ENCODE data around the gene GATAD2B. TPM values are rescaled to one million over a fixed set of nuclear protein-coding genes. Genes with fewer than 3 reads are reported as not detected.

GATAD2B gene
- total and polyA plus RNA-seq, 10 donors, result 3.7 to 68.1 (median 47.6) TPM

DNA sequence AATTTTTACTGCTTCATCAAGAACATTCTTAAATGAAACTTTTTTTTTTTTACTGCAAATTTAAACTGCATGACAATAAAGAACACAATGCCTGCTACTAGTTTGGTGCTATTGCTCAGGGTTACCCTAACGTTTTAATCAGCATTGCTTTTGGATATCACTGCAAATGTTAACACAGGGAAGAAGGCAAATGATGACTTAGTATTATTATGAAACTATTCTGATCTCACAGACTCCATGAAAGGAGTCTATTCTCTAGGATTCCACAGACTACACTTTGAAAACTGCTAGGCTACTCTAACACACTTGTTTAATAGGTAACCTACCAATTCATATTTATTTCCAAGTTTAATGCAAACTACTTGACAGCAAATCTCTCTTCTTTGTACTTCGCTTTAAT is 49.8 kb downstream of the GATAD2B start:
- no peak for DNase-seq
- no peaks in the 10 kb centered on the region for H3K27me3 ChIP-seq (replicated peaks in 1 of 7)
- H3K4me3 ChIP-seq, result no peak overlapping the region
- H3K27ac ChIP-seq, result peak overlapping the region in 2 of 8 donors; percentile 3 to 12
- intact Hi-C loops (cut with DNase I; ENCODE audit: low total_unique reads), result no loop called here
- H3K4me1 ChIP-seq, result peaks cover 0 to 96% (median 9%) of the 10 kb centered on the region in 6 donors
- TF ChIP-seq POLR2AphosphoS5 (IDR thresholded peaks at IDR 0.05) (no peak), POLR2A (IDR thresholded peaks at IDR 0.05) (no peak)
- TF ChIP-seq, protein P1, sequence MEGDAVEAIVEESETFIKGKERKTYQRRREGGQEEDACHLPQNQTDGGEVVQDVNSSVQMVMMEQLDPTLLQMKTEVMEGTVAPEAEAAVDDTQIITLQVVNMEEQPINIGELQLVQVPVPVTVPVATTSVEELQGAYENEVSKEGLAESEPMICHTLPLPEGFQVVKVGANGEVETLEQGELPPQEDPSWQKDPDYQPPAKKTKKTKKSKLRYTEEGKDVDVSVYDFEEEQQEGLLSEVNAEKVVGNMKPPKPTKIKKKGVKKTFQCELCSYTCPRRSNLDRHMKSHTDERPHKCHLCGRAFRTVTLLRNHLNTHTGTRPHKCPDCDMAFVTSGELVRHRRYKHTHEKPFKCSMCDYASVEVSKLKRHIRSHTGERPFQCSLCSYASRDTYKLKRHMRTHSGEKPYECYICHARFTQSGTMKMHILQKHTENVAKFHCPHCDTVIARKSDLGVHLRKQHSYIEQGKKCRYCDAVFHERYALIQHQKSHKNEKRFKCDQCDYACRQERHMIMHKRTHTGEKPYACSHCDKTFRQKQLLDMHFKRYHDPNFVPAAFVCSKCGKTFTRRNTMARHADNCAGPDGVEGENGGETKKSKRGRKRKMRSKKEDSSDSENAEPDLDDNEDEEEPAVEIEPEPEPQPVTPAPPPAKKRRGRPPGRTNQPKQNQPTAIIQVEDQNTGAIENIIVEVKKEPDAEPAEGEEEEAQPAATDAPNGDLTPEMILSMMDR (IDR thresholded peaks at IDR 0.05 in 8 of 11, conservative IDR thresholded peaks at IDR 0.05 in 3 of 11), result no peak
- H3K36me3 ChIP-seq, result peaks cover 0 to 45% (median 5%) of the 10 kb centered on the region in 6 donors
- 63 to 77% (median 71%) methylated on average over 2 of the region's 2 CpGs for WGBS, 5 donors
- H3K9me3 ChIP-seq, result no peaks in the 10 kb centered on the region

GRCh38 chr1:153872331-153872730 is 50.4 kb downstream of the GATAD2B start:
- WGBS, 5 donors, result 47 to 72% (median 63%) methylated on average over 3 of the region's 3 CpGs
- Histone ChIP-seq H3K36me3 (peaks cover 0 to 45% (median 5%) of the 10 kb centered on the region in 6 donors), H3K27ac (peak overlapping the region in 2 of 8 donors; percentile 12 to 18), H3K4me1 (peaks cover 0 to 96% (median 9%) of the 10 kb centered on the region in 6 donors), H3K4me3 (no peak overlapping the region), H3K27me3 (replicated peaks in 1 of 7) (no peaks in the 10 kb centered on the region), H3K9me3 (no peaks in the 10 kb centered on the region)
- TF ChIP-seq, protein P1 (IDR thresholded peaks at IDR 0.05 in 8 of 11, conservative IDR thresholded peaks at IDR 0.05 in 3 of 11), result no peak
- TF ChIP-seq POLR2A (IDR thresholded peaks at IDR 0.05) (no peak), POLR2AphosphoS5 (IDR thresholded peaks at IDR 0.05) (no peak)
- no peak for DNase-seq
- intact Hi-C loops (cut with DNase I; ENCODE audit: low total_unique reads), result no loop called here

DNA sequence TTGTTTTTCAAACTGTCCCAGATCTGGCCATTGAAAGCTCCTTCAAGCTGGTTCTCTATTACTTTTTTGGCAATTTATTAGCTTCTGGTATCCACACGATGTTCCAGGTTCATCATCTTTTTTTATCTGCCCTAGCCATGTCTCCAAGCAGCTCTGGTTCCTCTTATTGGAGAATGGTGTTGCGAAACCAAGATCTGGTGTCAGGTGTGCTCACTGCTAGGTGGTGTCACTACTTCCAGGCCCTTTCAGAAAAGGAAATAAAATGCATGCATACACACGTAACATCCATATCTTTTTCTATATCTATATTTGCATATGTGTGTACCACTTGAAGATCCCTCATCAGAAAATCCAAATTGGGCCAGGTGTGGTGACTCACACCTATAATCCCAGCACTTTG is 53.3 kb downstream of the GATAD2B start:
- no peak for DNase-seq
- WGBS, 5 donors, result 64 to 86% (median 71%) methylated on average over 3 of the region's 3 CpGs
- peaks cover 0 to 30% (median 5%) of the 10 kb centered on the region in 6 donors for H3K36me3 ChIP-seq
- no peaks in the 10 kb centered on the region for H3K9me3 ChIP-seq
- TF ChIP-seq, protein P1 (IDR thresholded peaks at IDR 0.05 in 8 of 11, conservative IDR thresholded peaks at IDR 0.05 in 3 of 11), result no peak
- TF ChIP-seq POLR2A (IDR thresholded peaks at IDR 0.05) (no peak), POLR2AphosphoS5 (IDR thresholded peaks at IDR 0.05) (no peak)
- H3K27me3 ChIP-seq (replicated peaks in 1 of 7), result no peaks in the 10 kb centered on the region
- no peak overlapping the region for H3K4me3 ChIP-seq
- intact Hi-C loops (cut with DNase I; ENCODE audit: low total_unique reads), result no loop called here
- peaks cover 3 to 96% (median 23%) of the 10 kb centered on the region in 6 donors for H3K4me1 ChIP-seq
- H3K27ac ChIP-seq, result no peak overlapping the region

DNA sequence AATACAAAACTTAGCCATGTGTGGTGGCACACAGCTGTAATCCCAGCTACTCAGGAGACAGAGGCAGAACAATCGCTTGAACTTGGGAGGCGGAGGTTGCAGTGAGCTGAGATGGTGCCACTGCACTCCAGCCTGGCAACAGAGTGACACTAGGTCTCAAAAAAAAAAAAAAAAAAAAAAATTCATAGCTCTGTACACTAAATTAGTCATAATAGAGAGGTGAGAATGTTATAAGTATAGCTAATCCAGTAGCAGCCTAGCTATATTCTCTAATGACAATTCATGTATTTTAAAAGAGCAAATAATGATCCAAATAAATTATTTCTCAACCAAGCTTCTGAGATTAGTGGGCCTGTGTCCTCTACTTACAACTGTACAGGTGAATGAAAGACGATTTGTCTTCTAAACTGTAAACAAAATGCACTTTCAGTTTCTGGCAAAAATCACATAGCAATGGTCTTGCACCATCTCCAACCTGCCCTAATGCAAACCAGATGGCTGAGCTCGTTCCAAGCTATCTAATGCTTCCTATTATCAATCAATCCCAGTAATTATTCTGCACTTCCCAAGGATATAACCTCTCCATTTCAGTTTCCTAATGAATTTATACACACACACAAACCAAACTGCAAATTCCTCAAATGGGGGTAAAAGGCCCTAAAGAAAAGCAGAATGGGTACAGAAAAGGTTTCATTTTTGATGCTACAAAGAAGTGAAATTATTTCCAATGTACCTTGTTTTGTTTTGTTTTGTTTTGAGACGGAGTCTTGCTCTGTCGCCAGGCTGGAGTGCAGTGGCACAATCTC is 56.5 kb downstream of the GATAD2B start:
- TF ChIP-seq POLR2AphosphoS5 (IDR thresholded peaks at IDR 0.05) (no peak), POLR2A (IDR thresholded peaks at IDR 0.05) (no peak)
- TF ChIP-seq, protein P1 (IDR thresholded peaks at IDR 0.05 in 8 of 11, conservative IDR thresholded peaks at IDR 0.05 in 3 of 11), result no peak
- intact Hi-C loops (cut with DNase I; ENCODE audit: low total_unique reads), result no loop called here
- 58 to 79% (median 69%) methylated on average over 6 of the region's 6 CpGs for WGBS, 5 donors

More for the DNA sequence above, 56.5 kb downstream of the GATAD2B start:
- Histone ChIP-seq H3K27me3 (replicated peaks in 1 of 7) (no peaks in the 10 kb centered on the region), H3K9me3 (no peaks in the 10 kb centered on the region), H3K27ac (peak overlapping the region in 4 of 8 donors; percentile 24 to 52 (median 33)), H3K4me1 (peaks cover 3 to 82% (median 19%) of the 10 kb centered on the region in 6 donors), H3K4me3 (no peak overlapping the region), H3K36me3 (peaks cover 0 to 34% (median 5%) of the 10 kb centered on the region in 6 donors)
- no peak for DNase-seq
